GM23338 (cell line): ENCODE results near the gene MKRN2. TPM values are rescaled to one million over a fixed set of nuclear protein-coding genes. Genes with fewer than 3 reads are reported as not detected.

Source experiments
- ATAC-seq: fragments of 200-7000 bp; cut with Tn5 transposase; 3 replicates; pipeline ENCODE4 v1.9.1; 2020
- DNase-seq: peaks from one replicate; pipeline ENCODE4 v3.0.0-alpha.2; 2015; ENCODE audit warnings: low spot score
- H2AFZ ChIP-seq: fragments of 200-600 bp; sonication (generic); 2 replicates; pipeline ENCODE4 v1.8.0; 2016; ENCODE audit warnings: antibody characterized with exemption, mild to moderate bottlenecking, moderate library complexity
- H3F3A ChIP-seq: fragments of 200-600 bp; sonication (generic); replicated peaks from 2 replicates; pipeline ENCODE4 v1.8.0; 2017; ENCODE audit warnings: antibody characterized with exemption, mixed run types, low read depth
- H3K27ac ChIP-seq: fragments of 200-600 bp; sonication (generic); 2 replicates; pipeline ENCODE4 v1.6.1; 2016; ENCODE audit warnings: low read depth
- H3K27me3 ChIP-seq: fragments of 200-600 bp; sonication (generic); 2 replicates; pipeline ENCODE4 v1.8.0; 2016; ENCODE audit warnings: mild to moderate bottlenecking, mixed run types, moderate library complexity; ENCODE audit not compliant: insufficient read depth
- H3K36me3 ChIP-seq: fragments of 200-600 bp; sonication (generic); 2 replicates; pipeline ENCODE4 v1.8.0; 2016; ENCODE audit warnings: mild to moderate bottlenecking; ENCODE audit not compliant: insufficient read depth
- H3K4me1 ChIP-seq: fragments of 200-600 bp; sonication (generic); 2 replicates; pipeline ENCODE4 v1.8.0; 2016; ENCODE audit warnings: mild to moderate bottlenecking, moderate library complexity; ENCODE audit not compliant: insufficient read depth
- H3K4me2 ChIP-seq: fragments of 200-600 bp; sonication (generic); 2 replicates; pipeline ENCODE4 v1.7.1; 2017; ENCODE audit warnings: mixed run types
- H3K4me3 ChIP-seq: fragments of 200-600 bp; sonication (generic); 2 replicates; pipeline ENCODE4 v1.6.1; 2016; ENCODE audit warnings: mixed run types
- H3K79me2 ChIP-seq: fragments of 200-600 bp; sonication (generic); replicated peaks from 2 replicates; pipeline ENCODE4 v1.8.0; 2017; ENCODE audit warnings: mild to moderate bottlenecking; ENCODE audit not compliant: insufficient read depth
- H3K9me2 ChIP-seq: fragments of 200-600 bp; sonication (generic); 2 replicates; pipeline ENCODE4 v1.8.0; 2017; ENCODE audit not compliant: insufficient read depth
- H4K20me1 ChIP-seq: fragments of 200-600 bp; sonication (generic); replicated peaks from 2 replicates; pipeline ENCODE4 v1.8.0; 2017; ENCODE audit warnings: mild to moderate bottlenecking; ENCODE audit not compliant: insufficient read depth
- H3K27ac Mint-ChIP-seq: 2 replicates; pipeline ENCODE4 v1.8.0; 2020; ENCODE audit warnings: inconsistent platforms, mild to moderate bottlenecking, moderate library complexity, mixed read lengths
- H3K27me3 Mint-ChIP-seq: 3 replicates; pipeline ENCODE4 v1.8.0; 2022; ENCODE audit warnings: low read depth, mild to moderate bottlenecking, moderate library complexity, mixed read lengths, inconsistent platforms; ENCODE audit not compliant: insufficient read depth, poor library complexity
- H3K36me3 Mint-ChIP-seq: 3 replicates; pipeline ENCODE4 v1.8.0; 2021; ENCODE audit warnings: low read depth, mild to moderate bottlenecking, inconsistent platforms, moderate library complexity, mixed read lengths
- H3K4me1 Mint-ChIP-seq: 3 replicates; pipeline ENCODE4 v1.8.0; 2020; ENCODE audit warnings: mild to moderate bottlenecking, inconsistent platforms, mixed read lengths
- H3K4me3 Mint-ChIP-seq: 3 replicates; pipeline ENCODE4 v1.8.0; 2021; ENCODE audit warnings: moderate library complexity, mild to moderate bottlenecking, inconsistent platforms, mixed read lengths
- H3K9me3 Mint-ChIP-seq: 3 replicates; pipeline ENCODE4 v1.8.0; 2020; ENCODE audit warnings: moderate library complexity, mild to moderate bottlenecking, inconsistent platforms, mixed read lengths
- ETS1 ChIP-seq: IDR thresholded peaks from 2 replicates; pipeline ENCODE4 v1.6.1; 2016; ENCODE audit warnings: antibody characterized with exemption
- EZH2phosphoT487 ChIP-seq: fragments of 200-600 bp; sonication (generic); IDR thresholded peaks from one replicate; pipeline ENCODE4 v1.8.1; 2018; ENCODE audit warnings: antibody characterized with exemption; ENCODE audit not compliant: unreplicated experiment
- REST ChIP-seq: IDR thresholded peaks from one replicate; pipeline ENCODE4 v1.6.1; 2018; ENCODE audit warnings: antibody characterized with exemption; ENCODE audit not compliant: unreplicated experiment
- STAT1 ChIP-seq: IDR thresholded peaks from one replicate; pipeline ENCODE4 v1.6.1; 2016; ENCODE audit warnings: antibody characterized with exemption; ENCODE audit not compliant: unreplicated experiment
- ZNF114 ChIP-seq: fragments of 250-450 bp; sonication (Bioruptor Pico); IDR thresholded peaks from 2 replicates; pipeline ENCODE4 v1.5.0; 2020; ENCODE audit warnings: mild to moderate bottlenecking, moderate library complexity
- ZNF331 ChIP-seq: fragments of 250-450 bp; sonication (Bioruptor Pico); IDR thresholded peaks from 2 replicates; pipeline ENCODE4 v1.5.0; 2020; ENCODE audit warnings: low read depth, mild to moderate bottlenecking, moderate library complexity
- polyA plus RNA-seq: library from polyadenylated mRNA; unstranded; fragments of >200 nt; fragmentation: Nextera tagmentation; extraction: Ambion mirVana; gene quantifications from 2 replicates; pipeline ENCODE4 v1.2.1, GENCODE V29; 2016
- total RNA-seq: library from RNA; depleted of rRNA; stranded (reverse); fragments of >200 nt; shearing (Covaris generic); gene quantifications from 2 replicates; pipeline ENCODE4 v1.2.3, GENCODE V29; 2014
- TF ChIP-seq, protein P1 (sequence below), 2 experiments: fragments of 200-600 bp in 1 of 2; sonication (generic) in 1 of 2; conservative IDR thresholded peaks; 2 replicates each; pipeline versions ENCODE4 v1.5.1 to v1.6.1; 2016 to 2017; ENCODE audit warnings: antibody characterized with exemption in 2 of 2, low read depth in 2 of 2, mild to moderate bottlenecking in 2 of 2, moderate library complexity in 1 of 2

MKRN2 gene
- total and polyA plus RNA-seq, 2 experiments from 2014 or later, result 11.4 to 24.6 TPM

GRCh38 chr3:12562451-12562850 is 5.6 kb downstream of the MKRN2 start:
- Histone ChIP-seq H3K27me3 (no peaks in the 10 kb centered on the region), H3F3A (no peaks in the 10 kb centered on the region), H3K36me3 (no peaks in the 10 kb centered on the region), H2AFZ (no peak overlapping the region), H4K20me1 (peaks cover 60% of the 10 kb centered on the region), H3K4me2 (no peak overlapping the region), H3K9me2 (no peaks in the 10 kb centered on the region), H3K79me2 (peaks cover 98% of the 10 kb centered on the region), H3K27ac (no peak overlapping the region; the same call in 1 of the 2 replicates), H3K4me1 (peaks cover 38% of the 10 kb centered on the region), H3K4me3 (no peak overlapping the region)
- H3K9me3 Mint-ChIP-seq, result no peaks in the 10 kb centered on the region
- no peak for ATAC-seq
- TF ChIP-seq ZNF331 (CRISPR knock-in tag) (no peak), EZH2phosphoT487 (no peak), ZNF114 (no peak), REST (no peak), STAT1 (no peak), ETS1 (no peak)
- TF ChIP-seq, protein P1, sequence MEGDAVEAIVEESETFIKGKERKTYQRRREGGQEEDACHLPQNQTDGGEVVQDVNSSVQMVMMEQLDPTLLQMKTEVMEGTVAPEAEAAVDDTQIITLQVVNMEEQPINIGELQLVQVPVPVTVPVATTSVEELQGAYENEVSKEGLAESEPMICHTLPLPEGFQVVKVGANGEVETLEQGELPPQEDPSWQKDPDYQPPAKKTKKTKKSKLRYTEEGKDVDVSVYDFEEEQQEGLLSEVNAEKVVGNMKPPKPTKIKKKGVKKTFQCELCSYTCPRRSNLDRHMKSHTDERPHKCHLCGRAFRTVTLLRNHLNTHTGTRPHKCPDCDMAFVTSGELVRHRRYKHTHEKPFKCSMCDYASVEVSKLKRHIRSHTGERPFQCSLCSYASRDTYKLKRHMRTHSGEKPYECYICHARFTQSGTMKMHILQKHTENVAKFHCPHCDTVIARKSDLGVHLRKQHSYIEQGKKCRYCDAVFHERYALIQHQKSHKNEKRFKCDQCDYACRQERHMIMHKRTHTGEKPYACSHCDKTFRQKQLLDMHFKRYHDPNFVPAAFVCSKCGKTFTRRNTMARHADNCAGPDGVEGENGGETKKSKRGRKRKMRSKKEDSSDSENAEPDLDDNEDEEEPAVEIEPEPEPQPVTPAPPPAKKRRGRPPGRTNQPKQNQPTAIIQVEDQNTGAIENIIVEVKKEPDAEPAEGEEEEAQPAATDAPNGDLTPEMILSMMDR (conservative IDR thresholded peaks at IDR 0.05; ENCODE audit: low read depth in 2 of 2), result no peak
- no peak overlapping the region for H3K4me3 Mint-ChIP-seq
- peaks cover 3% of the 10 kb centered on the region; the same call in 1 of the 3 replicates for H3K36me3 Mint-ChIP-seq
- H3K27ac Mint-ChIP-seq, result no peak overlapping the region
- peaks cover 3% of the 10 kb centered on the region for H3K27me3 Mint-ChIP-seq
- no peak for DNase-seq
- H3K4me1 Mint-ChIP-seq, result peaks cover 39% of the 10 kb centered on the region

DNA sequence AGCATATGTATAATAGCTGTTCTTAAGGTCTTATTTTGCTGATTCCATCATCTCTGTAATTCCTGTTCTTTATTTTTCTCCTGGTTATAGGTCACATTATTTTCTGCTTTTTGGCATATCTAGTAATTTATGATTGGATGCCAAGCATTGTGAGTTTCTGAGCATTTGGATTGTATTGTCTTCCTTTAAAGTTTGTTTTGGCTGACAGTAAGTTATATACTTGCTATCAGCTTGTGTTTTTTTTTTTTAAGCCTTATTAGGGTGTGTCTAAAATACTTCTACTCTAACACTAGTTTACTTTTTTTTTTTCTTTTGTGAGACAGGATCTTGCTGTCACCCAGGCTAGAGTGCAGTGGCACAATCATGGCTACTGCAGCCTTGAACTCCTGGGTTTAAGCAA is 10.1 kb downstream of the MKRN2 start:
- H3K27ac ChIP-seq, result no peak overlapping the region
- peaks cover 33% of the 10 kb centered on the region for H4K20me1 ChIP-seq
- Mint-ChIP-seq H3K27ac (no peak overlapping the region), H3K36me3 (peaks cover 27% of the 10 kb centered on the region), H3K4me3 (no peak overlapping the region), H3K9me3 (no peaks in the 10 kb centered on the region), H3K27me3 (peaks cover 8% of the 10 kb centered on the region), H3K4me1 (peaks cover 13% of the 10 kb centered on the region)
- H3K27me3 ChIP-seq, result no peaks in the 10 kb centered on the region
- H3K4me1 ChIP-seq, result peaks cover 8% of the 10 kb centered on the region
- no peak overlapping the region for H3K4me3 ChIP-seq
- ATAC-seq (no peak), DNase-seq (no peak)
- H3K4me2 ChIP-seq, result no peak overlapping the region
- peaks cover 74% of the 10 kb centered on the region for H3K79me2 ChIP-seq
- H3K9me2 ChIP-seq, result no peaks in the 10 kb centered on the region
- H2AFZ ChIP-seq, result no peak overlapping the region
- H3F3A ChIP-seq, result no peaks in the 10 kb centered on the region
- H3K36me3 ChIP-seq, result peaks cover 19% of the 10 kb centered on the region
- TF ChIP-seq ZNF114 (no peak), EZH2phosphoT487 (no peak), STAT1 (no peak)
- TF ChIP-seq, protein P1 (conservative IDR thresholded peaks at IDR 0.05; ENCODE audit: low read depth in 2 of 2), result no peak
